K562 (cell line): ENCODE measurements around the gene MDM1. TPM values are rescaled to one million over a fixed set of nuclear protein-coding genes. Genes with fewer than 3 reads are reported as not detected.

ENCODE experiments used
- CBFA2T3 ChIP-seq: fragments of 450-650 bp; IDR thresholded peaks from 2 replicates; pipeline ENCODE4 v1.6.1; 2017
- CCNT2 ChIP-seq: IDR thresholded peaks from 2 replicates; pipeline ENCODE4 v1.6.1; 2011; ENCODE audit warnings: borderline replicate concordance, low read depth, mild to moderate bottlenecking, moderate library complexity, mixed read lengths, low read length; ENCODE audit not compliant: insufficient read length; ENCODE audit errors: extremely low read depth
- GTF3C2 ChIP-seq: IDR thresholded peaks from 3 replicates; pipeline ENCODE4 v1.6.1; 2011; ENCODE audit warnings: borderline replicate concordance, mild to moderate bottlenecking, moderate library complexity; ENCODE audit not compliant: insufficient read length; ENCODE audit errors: extremely low read depth
- HNRNPUL1 ChIP-seq: fragments of 200-400 bp; formaldehyde crosslinking; IDR thresholded peaks from 2 replicates; pipeline ENCODE4 v1.6.1; 2017; ENCODE audit warnings: low read length
- MTF1 ChIP-seq: fragments of 250-450 bp; sonication (Bioruptor Pico); IDR thresholded peaks from 2 replicates; pipeline ENCODE4 v1.9.0; 2021; ENCODE audit warnings: moderate library complexity, mild to moderate bottlenecking, inconsistent platforms, borderline replicate concordance
- NFE2 ChIP-seq: IDR thresholded peaks from 2 replicates; pipeline ENCODE4 v1.6.1; 2014; ENCODE audit warnings: antibody characterized with exemption, low read depth
- PBX2 ChIP-seq, 2 experiments: IDR thresholded peaks in 1 of 2; conservative IDR thresholded peaks in 1 of 2; 2 replicates each; pipeline ENCODE4 v1.6.1; 2016; ENCODE audit warnings: low read depth in 2 of 2, mild to moderate bottlenecking in 1 of 2, missing compliant biosample characterization in 1 of 2, missing genetic modification characterization in 1 of 2, moderate library complexity in 1 of 2
- PKNOX1 ChIP-seq: fragments of 450-650 bp; IDR thresholded peaks from 2 replicates; pipeline ENCODE4 v1.6.1; 2016
- POLR2G ChIP-seq: fragments of 200-400 bp; formaldehyde crosslinking; IDR thresholded peaks from 2 replicates; pipeline ENCODE4 v1.6.1; 2017; ENCODE audit warnings: low read depth, mild to moderate bottlenecking, antibody characterized with exemption, low read length, moderate library complexity
- SOX6 ChIP-seq: fragments of 450-650 bp; IDR thresholded peaks from 2 replicates; pipeline ENCODE4 v1.6.1; 2014; ENCODE audit warnings: mild to moderate bottlenecking
- SRF ChIP-seq, 2 experiments: fragments of 250-450, 450-650 bp in 1 of 2; sonication (Bioruptor Pico) in 1 of 2; sonication (generic) in 1 of 2; formaldehyde crosslinking; IDR thresholded peaks; 2 replicates each; pipeline versions ENCODE4 v1.5.0 to v1.5.1; 2020 to 2022; ENCODE audit warnings: mild to moderate bottlenecking in 1 of 2, missing genetic modification reagents in 1 of 2
- TAF15 ChIP-seq: fragments of 200-400 bp; formaldehyde crosslinking; IDR thresholded peaks from 2 replicates; pipeline ENCODE4 v1.6.1; 2017; ENCODE audit warnings: mild to moderate bottlenecking, low read depth, low read length, moderate library complexity
- TBP ChIP-seq: optimal IDR thresholded peaks from 2 replicates; pipeline ENCODE3; 2011; ENCODE audit warnings: low read depth, low read length, improper control_type of control experiment
- VEZF1 ChIP-seq: fragments of 200-800 bp; sonication (Bioruptor generic); IDR thresholded peaks from 2 replicates; pipeline ENCODE4 v1.6.1; 2017; ENCODE audit warnings: missing genetic modification characterization, missing compliant biosample characterization
- YY1 ChIP-seq, 3 experiments: IDR thresholded peaks; 2 replicates each; pipeline ENCODE4 v1.6.1; 2011; ENCODE audit warnings: low read length in 2 of 3, mild to moderate bottlenecking in 2 of 3, moderate library complexity in 2 of 3, borderline replicate concordance in 1 of 3, control low read depth in 1 of 3, low read depth in 1 of 3; ENCODE audit not compliant: insufficient read depth in 3 of 3, insufficient replicate concordance in 2 of 3, control insufficient read depth in 1 of 3, insufficient read length in 1 of 3; ENCODE audit errors: extremely low read depth in 1 of 3
- ZKSCAN8 ChIP-seq: fragments of 200-800 bp; sonication (Bioruptor generic); IDR thresholded peaks from 2 replicates; pipeline ENCODE4 v1.6.1; 2016; ENCODE audit warnings: missing genetic modification characterization, missing compliant biosample characterization
- ZNF696 ChIP-seq: fragments of 250-450 bp; sonication (Bioruptor Pico); conservative IDR thresholded peaks from 2 replicates; pipeline ENCODE4 v1.4.0; 2020; ENCODE audit warnings: mild to moderate bottlenecking, moderate library complexity
- polyA plus RNA-seq, 8 experiments: library from polyadenylated mRNA; depleted of rRNA in 4 of 8; stranded (reverse) in 5 of 8; unstranded in 3 of 8; fragments of >200 nt; fragmentation: Nextera tagmentation in 2 of 8; fragmentation: Illumina TruSeq in 1 of 8; extraction: Ambion mirVana in 2 of 8; extraction: Trizol in 1 of 8; gene quantifications; 2 replicates each; pipeline versions ENCODE4 v1.2.1 to v1.2.3, GENCODE V29; 2011 to 2014; ENCODE audit warnings: inconsistent platforms in 1 of 8, missing spikeins in 1 of 8
- total RNA-seq, 7 experiments: library from RNA; depleted of rRNA in 6 of 7; stranded (reverse); fragments of >200 nt in 6 of 7; fragmentation: Illumina TruSeq in 2 of 7; extraction: Trizol in 2 of 7; gene quantifications; 2 replicates each; pipeline versions ENCODE4 v1.2.1 to v1.2.3, GENCODE V29; 2011 to 2021; ENCODE audit warnings: low replicate concordance in 1 of 7

Gene MDM1
- total and polyA plus RNA-seq, 9 of the 15 experiments (the other 6 are each of a cell fraction or from before 2014, with no cell fraction given): 7.5 to 16.8 (median 13.1) TPM

- TF ChIP-seq PBX2 (CRISPR knock-in tag; IDR thresholded peaks at IDR 0.05; ENCODE audit: low read depth) (no peak), PBX2 (tag; conservative IDR thresholded peaks at IDR 0.05; ENCODE audit: low read depth) (peak; percentile 81), POLR2G (peak; percentile 86), SRF (CRISPR knock-in tag; IDR thresholded peaks at IDR 0.05) (peak in 1 of 2 experiments; percentile 78; a peak in 2 of 4 replicates), MTF1 (no peak), TAF15 (no peak), SOX6 (no peak), ZKSCAN8 (no peak), CBFA2T3 (no peak), CCNT2 (peak; percentile 35), YY1 (IDR thresholded peaks at IDR 0.05; ENCODE audit: borderline replicate concordance in 1 of 3, control insufficient read depth in 1 of 3, extremely low read depth in 1 of 3, insufficient read depth in 3 of 3, insufficient read length in 1 of 3, insufficient replicate concordance in 2 of 3, low read depth in 1 of 3, low read length in 2 of 3) (peak in 2 of 3 experiments; percentile 63 to 82), TBP (peak; percentile 42), HNRNPUL1 (no peak), NFE2 (no peak), VEZF1 (peak; percentile 43; the same call in 1 of the 2 replicates), GTF3C2 (no peak), ZNF696 (CRISPR knock-in tag) (no peak), PKNOX1 (peak; percentile 96)
Measured at GRCh38 chr12:68331869-68332727, at the start of gene MDM1 (continued).
